HG03066 (cell line): ENCODE data around the gene UBA6.
"Not testable (repeated sequence)": the region's sequence is repeated elsewhere in the genome, so short reads cannot be mapped to it uniquely, and the experiment has no call there.

ENCODE experiments used
- ATAC-seq: cut with Tn5 transposase; IDR thresholded peaks from one replicate; pipeline ENCODE4 v1.9.1; 2021; ENCODE audit warnings: low read depth; ENCODE audit not compliant: unreplicated experiment

Gene UBA6

DNA sequence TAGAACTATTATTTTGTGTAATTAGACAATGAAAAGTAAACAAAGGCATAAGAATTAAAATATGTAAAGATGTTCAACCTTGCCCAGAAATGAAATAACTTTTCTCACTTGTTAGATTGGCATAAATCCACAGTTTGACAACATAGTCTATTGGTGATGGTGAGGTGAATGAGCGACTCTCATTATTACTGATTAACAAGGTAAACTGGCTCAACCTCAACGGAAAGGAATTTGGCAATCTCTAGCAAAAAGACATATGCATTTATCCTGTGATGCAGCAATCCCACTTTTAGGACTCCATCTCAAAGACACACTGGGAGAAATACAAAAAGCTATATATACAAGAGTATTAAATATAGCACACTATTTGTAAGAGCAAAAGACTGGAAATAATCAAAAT lies 22.3 kb downstream of the UBA6 start:
- ATAC-seq, result no peak

GRCh38 chr4:67674098-67674497 lies 26.9 kb downstream of the UBA6 start:
- no peak for ATAC-seq

DNA sequence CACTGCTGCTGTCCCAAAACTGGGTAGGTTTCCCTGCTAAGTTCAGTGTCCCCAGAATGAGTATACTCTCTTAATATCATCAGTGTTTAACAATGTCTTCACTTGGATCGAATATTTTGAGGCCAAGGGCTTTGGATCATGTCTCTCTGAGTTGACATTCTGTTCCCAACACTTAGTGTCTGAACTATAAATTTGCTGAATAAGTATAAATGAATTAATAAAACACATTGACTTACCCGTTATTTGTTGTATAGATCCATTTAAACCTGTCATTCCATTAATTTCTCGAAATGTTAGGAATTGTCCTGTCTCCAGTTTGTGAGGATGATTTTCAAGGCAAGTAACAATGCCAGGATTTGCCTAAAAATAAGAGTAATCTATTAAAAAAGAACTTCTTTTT lies 32.6 kb downstream of the UBA6 start:
- ATAC-seq, result no peak

- ATAC-seq, result no peak
Observed at GRCh38 chr4:67660418-67660817, 40.5 kb downstream of the UBA6 start.

DNA sequence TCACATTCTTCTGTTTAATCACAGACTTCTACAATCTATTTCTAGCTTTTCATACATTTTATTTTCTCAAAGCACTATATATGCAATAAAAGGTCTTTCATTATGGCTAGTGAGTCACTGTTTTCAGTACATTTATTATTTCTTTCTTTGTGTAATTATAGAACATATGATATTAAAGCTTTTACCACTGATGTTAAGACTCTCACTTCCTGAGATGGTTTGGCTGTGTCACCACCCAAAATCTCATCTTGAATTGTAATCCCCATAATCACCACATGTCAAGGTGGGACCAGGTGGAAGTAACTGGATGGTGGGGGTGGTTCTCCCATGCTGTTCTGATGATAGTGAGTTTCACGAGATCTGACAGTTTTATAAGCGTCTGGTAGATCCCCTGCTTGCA lies 41.9 kb downstream of the UBA6 start:
- ATAC-seq, result no peak

- no peak for ATAC-seq
Observed at GRCh38 chr4:67658302-67658701, 42.7 kb downstream of the UBA6 start.

- ATAC-seq, result no peak
Observed at GRCh38 chr4:67651536-67651935, 49.4 kb downstream of the UBA6 start.

DNA sequence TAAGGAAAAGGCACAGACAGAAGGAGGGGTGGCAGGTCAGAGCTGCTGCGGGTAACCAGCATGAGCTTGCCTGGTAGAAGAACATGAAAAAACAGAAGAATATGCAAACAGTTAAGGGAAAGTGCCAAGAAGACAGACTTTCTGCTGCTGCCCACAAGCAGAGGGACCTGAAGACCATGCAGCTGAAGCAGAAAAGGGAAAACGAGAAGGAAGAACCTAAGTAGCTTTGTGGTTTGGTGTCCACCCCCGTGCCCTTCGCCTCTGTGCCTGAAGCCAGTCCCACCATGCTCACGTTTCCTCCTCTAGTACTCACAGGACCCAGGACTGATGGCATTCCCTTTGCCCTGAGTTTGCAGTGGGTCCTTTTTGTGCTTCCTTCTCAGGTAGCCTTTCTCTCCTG lies 62.8 kb downstream of the UBA6 start:
- no peak for ATAC-seq

GRCh38 chr4:67636978-67637377 lies 64.0 kb downstream of the UBA6 start:
- ATAC-seq, result not testable (repeated sequence)

DNA sequence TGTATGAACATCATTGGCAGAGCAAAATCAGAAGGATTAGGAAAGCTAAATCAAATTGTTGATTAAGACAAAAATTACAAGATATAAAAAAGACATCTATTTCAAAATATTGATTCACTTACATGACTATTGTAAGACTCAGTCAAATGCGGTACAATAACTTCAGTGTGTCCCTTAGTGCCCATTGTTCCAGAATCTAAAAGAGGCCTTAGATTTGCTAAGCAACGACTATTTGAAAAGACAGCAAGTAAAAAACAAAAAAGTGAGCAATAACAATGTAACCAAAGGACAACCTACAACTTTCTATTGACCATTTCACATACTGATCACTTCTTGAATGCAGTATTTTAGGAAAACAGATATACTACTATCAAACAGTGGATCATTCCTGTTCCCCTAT lies 65.6 kb downstream of the UBA6 start:
- no peak for ATAC-seq

GRCh38 chr4:67634741-67635140 lies 66.2 kb downstream of the UBA6 start:
- ATAC-seq, result no peak

- no peak for ATAC-seq
Observed at GRCh38 chr4:67632492-67632891, 68.5 kb downstream of the UBA6 start.

GRCh38 chr4:67624939-67625338 lies 76.0 kb downstream of the UBA6 start:
- ATAC-seq, result no peak

GRCh38 chr4:67616478-67616877 lies 84.5 kb downstream of the UBA6 start:
- ATAC-seq, result no peak

DNA sequence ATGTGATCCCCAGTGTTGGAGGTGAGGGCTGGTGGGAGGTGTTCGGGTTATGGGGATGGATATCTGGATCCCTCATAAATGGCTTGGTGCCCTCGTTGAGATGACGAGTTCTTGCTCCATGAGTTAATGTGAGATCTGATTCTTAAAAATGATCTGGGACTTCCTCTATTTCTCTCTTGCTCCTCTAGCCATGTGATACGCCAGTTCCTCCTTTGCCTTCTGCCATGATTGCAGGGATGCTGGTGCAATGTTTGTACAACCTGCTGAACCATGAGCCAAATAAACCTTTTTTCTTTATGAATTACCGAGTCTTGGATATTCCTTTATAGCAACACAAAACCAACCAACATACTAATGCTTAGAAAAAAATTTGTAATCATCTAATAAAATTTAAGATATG lies 85.8 kb downstream of the UBA6 start:
- ATAC-seq, result no peak

- ATAC-seq, result no peak
Observed at GRCh38 chr4:67614186-67614585, 86.8 kb downstream of the UBA6 start.

DNA sequence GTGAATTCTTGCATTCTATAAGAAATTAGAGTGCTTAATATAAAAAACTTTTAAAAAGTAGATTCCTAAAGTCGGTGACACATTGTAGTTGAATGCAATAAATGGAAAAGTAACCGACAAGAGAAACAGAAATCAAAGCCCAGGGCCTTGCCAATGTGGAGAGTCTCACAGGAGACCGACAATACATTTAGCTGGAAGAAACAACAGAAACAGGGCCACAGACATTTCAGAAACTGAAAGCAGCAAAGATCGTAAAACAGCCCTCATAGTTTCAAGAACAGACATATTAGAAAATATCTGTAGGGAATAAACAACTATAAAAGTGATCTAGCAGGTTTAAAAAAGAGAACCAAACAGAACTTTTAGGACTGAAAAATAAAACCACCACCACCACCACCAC lies 92.9 kb downstream of the UBA6 start:
- no peak for ATAC-seq

DNA sequence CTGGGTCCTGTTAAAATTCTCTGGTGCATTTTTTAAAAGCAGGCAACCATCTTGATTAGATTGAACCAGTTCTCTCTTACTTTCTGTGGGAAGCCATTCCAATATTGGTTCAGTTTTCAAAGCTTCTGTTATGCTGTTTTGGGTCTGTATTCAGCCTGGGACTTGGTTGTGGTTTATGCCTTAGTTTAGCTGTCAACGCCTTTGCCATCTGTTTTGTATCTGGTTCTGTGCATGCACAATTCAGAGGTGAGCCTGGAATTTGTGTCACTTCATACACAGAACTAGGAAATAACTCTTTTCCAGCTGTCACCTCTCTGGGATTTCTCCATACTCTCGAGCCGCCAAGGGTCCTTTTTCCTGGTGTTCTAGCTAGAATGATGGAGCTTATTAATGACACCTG lies 96.2 kb downstream of the UBA6 start:
- no peak for ATAC-seq

DNA sequence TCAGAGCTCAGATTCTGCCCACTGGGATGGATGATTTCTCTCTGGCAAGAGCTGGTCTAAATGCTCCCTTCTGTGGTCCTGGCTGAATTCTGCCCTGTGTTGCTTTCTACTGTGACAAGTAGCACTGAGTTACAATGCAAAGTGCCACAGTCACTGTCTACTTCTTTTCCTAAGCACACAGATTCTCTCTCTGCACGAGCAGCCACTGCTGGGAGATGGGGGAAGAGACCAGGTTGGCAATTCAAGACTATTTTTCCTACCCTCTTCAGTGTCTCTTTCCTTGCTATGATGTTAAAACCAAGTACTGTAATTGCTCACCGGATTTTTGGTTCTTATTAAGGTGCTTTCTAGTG lies 97.0 kb downstream of the UBA6 start:
- ATAC-seq, result no peak

GRCh38 chr4:67603310-67604028 lies 97.5 kb downstream of the UBA6 start:
- ATAC-seq, result no peak

DNA sequence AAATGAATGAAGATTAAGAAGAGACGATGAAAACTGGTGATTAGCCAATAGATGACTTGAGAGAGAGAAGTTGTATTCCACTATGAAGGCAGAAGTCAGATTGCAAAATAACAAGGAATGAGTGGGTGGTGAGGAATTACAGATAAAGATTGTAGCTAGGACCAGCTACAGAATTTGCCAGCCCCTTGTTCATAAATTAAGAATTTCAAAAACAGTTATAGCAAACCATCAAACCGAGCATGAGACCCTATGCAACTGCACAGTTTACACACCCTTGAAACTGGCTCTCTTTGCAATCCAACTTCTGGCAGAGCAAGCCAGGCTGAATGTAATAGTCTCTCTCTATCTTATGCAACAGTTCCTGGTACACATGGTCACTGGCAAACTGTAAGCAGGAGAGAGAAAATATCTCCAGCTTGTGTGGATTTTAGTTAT lies 107.2 kb downstream of the UBA6 start:
- ATAC-seq, result no peak

DNA sequence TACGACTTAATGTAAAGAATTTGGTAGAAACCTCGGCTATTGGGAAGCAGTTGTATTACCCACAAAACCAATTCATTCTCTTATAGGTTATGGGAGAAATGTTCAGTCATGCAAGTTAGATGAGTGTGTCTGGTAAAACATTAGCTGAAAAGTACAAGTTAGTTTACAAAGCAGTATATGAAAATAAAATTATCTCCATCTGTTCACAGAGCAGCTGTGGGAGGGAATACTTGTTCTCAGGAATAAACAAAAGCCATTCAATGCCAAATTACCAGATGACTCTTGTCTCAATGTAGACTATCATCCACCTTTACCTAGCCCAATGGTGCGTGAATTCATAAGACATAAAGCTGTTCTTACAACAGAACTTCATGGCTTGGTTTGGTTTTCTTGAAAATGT lies 113.8 kb downstream of the UBA6 start:
- no peak for ATAC-seq

DNA sequence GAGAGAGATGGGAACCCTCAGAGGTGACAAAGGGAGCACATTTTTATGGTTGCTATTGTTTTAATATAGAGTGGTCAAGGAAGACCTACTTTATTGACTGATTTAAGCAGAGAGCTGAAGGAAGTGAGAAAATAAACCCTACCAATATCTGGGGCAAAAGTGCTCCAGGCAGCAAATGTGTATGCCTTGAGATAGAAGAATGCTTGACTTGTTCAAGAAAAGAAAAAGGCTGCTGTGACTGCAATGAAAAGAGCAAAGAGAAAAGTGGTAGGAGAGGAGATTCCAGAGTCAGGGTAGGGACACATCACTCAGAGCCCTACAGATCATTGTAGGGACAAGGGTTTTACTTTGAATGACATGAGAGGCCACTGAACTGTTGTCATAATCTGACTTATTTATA lies 116.5 kb downstream of the UBA6 start:
- ATAC-seq, result no peak
